Erythroblast (primary cell): ENCODE data around the gene TNFRSF14.

ENCODE experiments used
- GATA1 ChIP-seq: IDR thresholded peaks from 2 replicates; pipeline ENCODE4 v1.6.1; 2011; ENCODE audit warnings: low read depth, mild to moderate bottlenecking, control low read depth, low read length, moderate library complexity
- POLR2A ChIP-seq: IDR thresholded peaks from 2 replicates; pipeline ENCODE4 v1.6.1; 2011; ENCODE audit warnings: mild to moderate bottlenecking, low read length

DNA sequence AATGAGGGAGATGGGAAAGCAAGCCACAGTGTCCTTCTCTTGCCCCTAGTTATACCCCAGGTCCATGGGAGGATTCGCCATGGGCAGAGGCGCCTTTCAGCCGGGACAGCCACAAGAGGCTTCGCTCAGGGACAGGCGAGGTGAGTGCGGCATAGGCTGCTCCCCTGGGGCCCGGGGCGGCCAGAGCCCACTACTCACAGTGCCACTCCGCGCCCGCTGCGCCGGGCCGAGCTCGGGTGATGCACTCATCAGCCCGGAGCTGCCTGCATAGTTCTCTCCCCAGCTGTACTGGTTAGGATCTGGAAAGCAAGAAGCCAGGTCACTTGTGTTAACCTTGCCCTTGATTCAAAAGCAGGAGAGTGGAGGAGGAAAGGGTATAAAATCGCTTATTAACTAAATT is 38.2 kb upstream of the TNFRSF14 start:
- TF ChIP-seq POLR2A = no peak
- no peak for TF ChIP-seq GATA1
